AG04450 (cell line): ENCODE measurements around the gene CCDC24. TPM values are rescaled to one million over a fixed set of nuclear protein-coding genes. Genes with fewer than 3 reads are reported as not detected.

Source experiments
- CTCF ChIA-PET: fragments of 300-600, 350-600 bp; formaldehyde crosslinking; extraction: SDS; loops from one replicate; lab custom pipeline; 2022; ENCODE audit warnings: antibody characterized with exemption, inconsistent platforms; lab: Charles Lee
- POLR2A ChIA-PET: fragments of 350-600 bp; formaldehyde crosslinking; extraction: SDS; loops from one replicate; lab custom pipeline; 2021; ENCODE audit warnings: antibody characterized with exemption, inconsistent platforms; lab: Yijun Ruan, JAX
- DNase-seq: peaks from one replicate; pipeline ENCODE4 v3.0.0-alpha.2; 2011; ENCODE audit warnings: low read depth, low spot score
- H3K27ac ChIP-seq: one replicate; pipeline ENCODE4 v1.5.1; 2012; ENCODE audit warnings: low read depth, low read length, control low read depth
- H3K27me3 ChIP-seq: one replicate; pipeline ENCODE4 v1.6.0; 2012; ENCODE audit warnings: low read length; ENCODE audit not compliant: control insufficient read depth, insufficient read depth
- H3K4me3 ChIP-seq: 2 replicates; pipeline ENCODE4 v1.5.1; 2011; ENCODE audit warnings: mild to moderate bottlenecking, low read depth, low read length, control low read depth
- H3K9me3 ChIP-seq: 2 replicates; pipeline ENCODE4 v1.5.1; 2012; ENCODE audit warnings: low read length; ENCODE audit not compliant: control insufficient read depth, insufficient read depth
- polyA plus RNA-seq: library from polyadenylated mRNA; depleted of rRNA; stranded (reverse); fragments of >200 nt; gene quantifications from 2 replicates; pipeline ENCODE4 v1.2.3, GENCODE V29; 2011
- TF ChIP-seq, protein P1 (sequence below): IDR thresholded peaks from 2 replicates; pipeline ENCODE4 v1.5.1; 2011; ENCODE audit warnings: low read depth, low read length, control low read depth, inconsistent platforms

The CCDC24 gene
- polyA plus RNA-seq, 1 experiment: 1.1 TPM

DNA sequence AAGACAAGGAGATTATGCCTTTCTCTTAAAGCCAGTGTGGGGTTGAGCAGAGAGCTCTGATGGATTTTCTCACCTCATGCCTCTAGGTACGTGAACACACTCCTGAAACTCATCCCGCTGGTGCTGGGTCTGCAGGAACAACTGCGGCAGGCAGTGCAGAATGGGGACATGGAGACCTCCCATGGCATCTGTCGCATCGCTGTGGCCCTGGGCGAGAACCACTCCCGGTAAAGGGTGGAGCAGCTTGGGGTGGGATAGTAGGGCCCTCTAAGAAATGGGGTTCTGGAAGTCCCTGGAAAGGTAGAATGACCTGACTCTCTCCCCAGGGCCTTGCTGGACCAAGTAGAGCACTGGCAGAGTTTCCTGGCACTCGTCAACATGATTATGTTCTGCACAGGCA is 35.2 kb upstream of the CCDC24 start:
- TF ChIP-seq, protein P1, sequence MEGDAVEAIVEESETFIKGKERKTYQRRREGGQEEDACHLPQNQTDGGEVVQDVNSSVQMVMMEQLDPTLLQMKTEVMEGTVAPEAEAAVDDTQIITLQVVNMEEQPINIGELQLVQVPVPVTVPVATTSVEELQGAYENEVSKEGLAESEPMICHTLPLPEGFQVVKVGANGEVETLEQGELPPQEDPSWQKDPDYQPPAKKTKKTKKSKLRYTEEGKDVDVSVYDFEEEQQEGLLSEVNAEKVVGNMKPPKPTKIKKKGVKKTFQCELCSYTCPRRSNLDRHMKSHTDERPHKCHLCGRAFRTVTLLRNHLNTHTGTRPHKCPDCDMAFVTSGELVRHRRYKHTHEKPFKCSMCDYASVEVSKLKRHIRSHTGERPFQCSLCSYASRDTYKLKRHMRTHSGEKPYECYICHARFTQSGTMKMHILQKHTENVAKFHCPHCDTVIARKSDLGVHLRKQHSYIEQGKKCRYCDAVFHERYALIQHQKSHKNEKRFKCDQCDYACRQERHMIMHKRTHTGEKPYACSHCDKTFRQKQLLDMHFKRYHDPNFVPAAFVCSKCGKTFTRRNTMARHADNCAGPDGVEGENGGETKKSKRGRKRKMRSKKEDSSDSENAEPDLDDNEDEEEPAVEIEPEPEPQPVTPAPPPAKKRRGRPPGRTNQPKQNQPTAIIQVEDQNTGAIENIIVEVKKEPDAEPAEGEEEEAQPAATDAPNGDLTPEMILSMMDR: no peak
- Histone ChIP-seq H3K27me3 (no peaks in the 10 kb centered on the region), H3K27ac (no peak overlapping the region), H3K9me3 (no peaks in the 10 kb centered on the region), H3K4me3 (no peak overlapping the region)
- ChIA-PET POLR2A (interaction anchor here (0.7 kb wide), 1 partner anchor 1758 kb away, joined by 6 read pairs; no protein-coding TSS in a partner anchor), CTCF (interaction anchor here (0.5 to 1.0 kb wide), 2 partner anchors 37 to 193 kb away, joined by 3 to 4 read pairs; no protein-coding TSS in a partner anchor)
- no peak for DNase-seq

DNA sequence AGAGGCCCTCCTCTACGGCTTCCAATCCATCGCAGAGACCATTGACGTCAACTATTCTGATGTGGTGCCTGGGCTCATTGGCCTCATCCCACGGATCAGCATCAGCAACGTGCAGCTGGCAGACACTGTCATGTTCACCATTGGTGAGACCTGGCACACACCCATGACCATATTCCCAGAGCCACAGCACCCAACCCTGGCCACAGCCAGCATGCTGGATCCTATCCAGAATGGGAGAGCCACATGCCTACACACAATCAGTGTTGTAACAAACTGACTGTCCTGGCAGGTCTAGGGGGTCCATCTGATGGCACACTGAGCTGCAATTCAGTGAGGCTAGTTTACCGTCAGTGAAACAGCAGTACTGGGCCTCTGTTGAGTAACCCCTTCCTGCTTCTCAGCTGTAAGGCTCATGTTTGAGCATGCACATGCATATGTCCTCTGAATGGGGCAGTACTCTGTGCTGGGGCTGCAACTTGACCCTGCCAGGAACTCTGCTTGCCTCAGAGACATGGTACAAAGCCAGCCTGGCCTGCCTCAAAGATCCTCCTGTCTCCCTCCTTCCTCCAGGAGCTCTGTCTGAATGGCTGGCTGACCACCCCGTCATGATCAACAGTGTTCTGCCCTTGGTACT is 33.9 kb upstream of the CCDC24 start:
- no peak overlapping the region for H3K4me3 ChIP-seq
- H3K27ac ChIP-seq: no peak overlapping the region
- no peak for DNase-seq
- no peaks in the 10 kb centered on the region for H3K27me3 ChIP-seq
- TF ChIP-seq, protein P1: no peak
- POLR2A ChIA-PET: no interaction called here
- CTCF ChIA-PET: interaction anchor here (0.7 to 1.2 kb wide), 2 partner anchors 79 to 194 kb away, joined by 3 to 4 read pairs; no protein-coding TSS in a partner anchor
- H3K9me3 ChIP-seq: no peaks in the 10 kb centered on the region

DNA sequence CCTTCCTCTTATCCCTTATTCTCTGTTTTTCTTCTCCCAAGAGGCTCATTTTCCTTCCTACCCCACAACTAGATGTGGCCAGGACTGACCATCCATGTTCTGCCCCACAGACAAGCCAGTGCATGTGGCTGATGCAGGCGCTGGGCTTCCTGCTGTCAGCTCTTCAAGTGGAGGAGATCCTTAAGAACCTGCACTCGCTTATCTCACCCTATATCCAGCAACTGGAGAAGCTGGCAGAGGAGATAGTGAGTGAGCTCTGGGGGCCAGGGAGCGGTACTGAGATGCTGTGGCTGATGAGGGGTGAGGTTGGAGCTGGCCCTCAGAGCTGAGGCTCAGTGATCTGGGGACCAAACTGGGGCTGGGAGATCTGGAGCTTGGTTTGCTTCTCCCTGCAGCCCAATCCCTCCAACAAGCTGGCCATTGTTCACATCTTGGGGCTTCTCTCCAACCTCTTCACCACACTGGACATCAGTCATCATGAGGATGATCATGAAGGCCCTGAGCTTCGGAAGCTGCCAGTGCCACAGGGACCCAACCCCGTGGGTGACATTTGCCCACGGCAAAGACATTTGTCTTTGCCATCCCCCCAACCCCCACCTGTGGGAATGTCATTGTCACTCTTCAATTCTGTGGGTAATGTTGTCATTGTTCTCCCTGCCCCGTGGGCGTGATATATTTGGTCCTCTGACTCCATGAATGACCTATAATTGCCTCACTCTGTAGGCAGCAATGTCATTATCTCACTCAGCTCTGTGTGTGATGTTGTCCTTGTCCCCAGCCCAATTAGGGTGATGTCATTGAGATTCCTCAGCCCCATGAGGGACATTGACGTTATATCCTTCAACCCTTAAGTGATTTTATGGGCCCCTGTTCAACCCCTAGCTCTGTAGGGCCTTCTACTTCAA is 32.8 kb upstream of the CCDC24 start:
- DNase-seq: no peak
- ChIA-PET CTCF (no interaction called here), POLR2A (no interaction called here)
- no peak overlapping the region for H3K27ac ChIP-seq
- H3K4me3 ChIP-seq: no peak overlapping the region
- TF ChIP-seq, protein P1: no peak
- no peaks in the 10 kb centered on the region for H3K27me3 ChIP-seq
- no peaks in the 10 kb centered on the region for H3K9me3 ChIP-seq

DNA sequence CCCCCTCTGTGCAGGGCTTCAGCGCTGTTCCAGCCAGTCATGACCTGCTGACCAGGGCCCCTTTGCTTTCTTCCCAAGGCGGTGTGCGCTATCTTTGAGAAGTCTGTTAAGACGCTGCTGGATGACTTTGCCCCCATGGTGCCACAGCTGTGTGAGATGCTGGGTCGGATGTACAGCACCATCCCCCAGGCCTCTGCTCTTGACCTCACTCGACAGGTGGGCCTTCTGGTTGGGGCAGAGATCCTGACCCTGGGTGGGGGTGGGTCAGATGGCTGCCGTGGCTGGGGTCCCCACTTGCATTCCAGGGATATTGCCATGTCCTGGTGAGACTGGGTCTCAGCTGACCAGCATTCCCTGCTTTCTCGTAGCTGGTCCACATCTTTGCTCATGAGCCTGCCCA is 30.6 kb upstream of the CCDC24 start:
- CTCF ChIA-PET: no interaction called here
- Histone ChIP-seq H3K4me3 (no peak overlapping the region), H3K27me3 (no peaks in the 10 kb centered on the region), H3K9me3 (no peaks in the 10 kb centered on the region), H3K27ac (no peak overlapping the region)
- POLR2A ChIA-PET: no interaction called here
- TF ChIP-seq, protein P1: no peak
- DNase-seq: no peak
